K562 (cell line): ENCODE results near the gene NSMCE1. TPM values are rescaled to one million over a fixed set of nuclear protein-coding genes. Genes with fewer than 3 reads are reported as not detected.
A peak's percentile ranks its signal among the peaks of the same experiment; 100 is the strongest.

Source experiments
- ARID3A ChIP-seq: IDR thresholded peaks from 2 replicates; pipeline ENCODE4 v1.6.1; 2012; ENCODE audit warnings: low read depth, low read length, improper control_type of control experiment, borderline replicate concordance
- DEAF1 ChIP-seq: fragments of 450-650 bp; formaldehyde crosslinking; IDR thresholded peaks from 2 replicates; pipeline ENCODE4 v1.4.0; 2020; ENCODE audit warnings: mild to moderate bottlenecking, moderate library complexity
- EP400 ChIP-seq: fragments of 450-650 bp; IDR thresholded peaks from 2 replicates; pipeline ENCODE4 v1.6.1; 2017; ENCODE audit warnings: antibody characterized with exemption, mild to moderate bottlenecking, moderate library complexity
- KDM4B ChIP-seq, 2 experiments: fragments of 450-650 bp in 1 of 2; sonication (generic) in 1 of 2; IDR thresholded peaks; 2 replicates each; pipeline ENCODE4 v1.6.1; 2016 to 2017; ENCODE audit warnings: borderline replicate concordance in 2 of 2, antibody characterized with exemption in 1 of 2, low read depth in 1 of 2, mild to moderate bottlenecking in 1 of 2
- MED1 ChIP-seq: sonication (generic); formaldehyde crosslinking; IDR thresholded peaks from 2 replicates; pipeline ENCODE4 v1.8.1; 2023; ENCODE audit warnings: missing genetic modification reagents, borderline replicate concordance
- MYC ChIP-seq, 2 experiments: fragments of 250-450 bp in 1 of 2; sonication (Bioruptor Pico) in 1 of 2; IDR thresholded peaks; 2 replicates each; pipeline versions ENCODE4 v1.5.1 to v1.6.1; 2012 to 2021; ENCODE audit warnings: low read depth in 2 of 2, borderline replicate concordance in 1 of 2, improper control_type of control experiment in 1 of 2, low read length in 1 of 2, mild to moderate bottlenecking in 1 of 2, moderate library complexity in 1 of 2
- NELFE ChIP-seq: IDR thresholded peaks from 2 replicates; pipeline ENCODE4 v1.6.1; 2011; ENCODE audit warnings: mild to moderate bottlenecking; ENCODE audit not compliant: insufficient read depth, insufficient read length
- NR4A1 ChIP-seq, 2 experiments: fragments of 250-450 bp in 1 of 2; fragments of 450-650 bp in 1 of 2; sonication (Bioruptor Pico) in 1 of 2; IDR thresholded peaks; 2 replicates each; pipeline versions ENCODE4 v1.4.0 to v1.6.1; 2016 to 2020; ENCODE audit warnings: mild to moderate bottlenecking in 2 of 2, missing compliant biosample characterization in 1 of 2, missing genetic modification characterization in 1 of 2, moderate library complexity in 1 of 2
- PRDM10 ChIP-seq: fragments of 450-650 bp; IDR thresholded peaks from 2 replicates; pipeline ENCODE4 v1.6.1; 2018; ENCODE audit not compliant: partially characterized antibody
- RREB1 ChIP-seq: fragments of 250-450 bp; sonication (Bioruptor Pico); IDR thresholded peaks from 2 replicates; pipeline ENCODE4 v1.4.0; 2020
- ZKSCAN1 ChIP-seq: fragments of 150-350 bp; IDR thresholded peaks from 2 replicates; pipeline ENCODE4 v1.6.1; 2016; ENCODE audit warnings: low read depth, low read length
- polyA plus RNA-seq, 8 experiments: library from polyadenylated mRNA; depleted of rRNA in 4 of 8; stranded (reverse) in 5 of 8; unstranded in 3 of 8; fragments of >200 nt; fragmentation: Nextera tagmentation in 2 of 8; fragmentation: Illumina TruSeq in 1 of 8; extraction: Ambion mirVana in 2 of 8; extraction: Trizol in 1 of 8; gene quantifications; 2 replicates each; pipeline versions ENCODE4 v1.2.1 to v1.2.3, GENCODE V29; 2011 to 2014; ENCODE audit warnings: inconsistent platforms in 1 of 8, missing spikeins in 1 of 8
- total RNA-seq, 7 experiments: library from RNA; depleted of rRNA in 6 of 7; stranded (reverse); fragments of >200 nt in 6 of 7; fragmentation: Illumina TruSeq in 2 of 7; extraction: Trizol in 2 of 7; gene quantifications; 2 replicates each; pipeline versions ENCODE4 v1.2.1 to v1.2.3, GENCODE V29; 2011 to 2021; ENCODE audit warnings: low replicate concordance in 1 of 7

Gene NSMCE1
- total and polyA plus RNA-seq, 9 of the 15 experiments (the other 6 are each of a cell fraction or from before 2014, with no cell fraction given): 52.1 to 163 (median 61.5) TPM

- TF ChIP-seq RREB1 (CRISPR knock-in tag) (no peak), MYC (IDR thresholded peaks at IDR 0.05; ENCODE audit: low read depth, low read length) (no peak), MYC (CRISPR knock-in tag; IDR thresholded peaks at IDR 0.05; ENCODE audit: borderline replicate concordance, low read depth) (no peak), NELFE (no peak), ARID3A (peak; percentile 63; the same call in 1 of the 2 replicates), NR4A1 (CRISPR knock-in tag; IDR thresholded peaks at IDR 0.05) (no peak), NR4A1 (tag; IDR thresholded peaks at IDR 0.05) (no peak), KDM4B (IDR thresholded peaks at IDR 0.05; ENCODE audit: borderline replicate concordance in 2 of 2, low read depth in 1 of 2) (no peak), EP400 (no peak), PRDM10 (peak; percentile 19), ZKSCAN1 (0 out of 2 replicates have a peak, but pooled peaks have one; percentile 13), DEAF1 (CRISPR knock-in tag) (peak; percentile 75), MED1 (CRISPR knock-in tag) (no peak)
Measured at GRCh38 chr16:27179500-27180072, 89.0 kb downstream of the NSMCE1 start (continued).
